HG03060 (cell line): ENCODE results near the gene CDYL2.
A peak's percentile ranks its signal among the peaks of the same experiment; 100 is the strongest.

Experiments
- ATAC-seq: cut with Tn5 transposase; IDR thresholded peaks from one replicate; pipeline ENCODE4 v1.9.1; 2021; ENCODE audit warnings: low read depth, moderate number of reproducible peaks; ENCODE audit not compliant: unreplicated experiment

Gene CDYL2

DNA sequence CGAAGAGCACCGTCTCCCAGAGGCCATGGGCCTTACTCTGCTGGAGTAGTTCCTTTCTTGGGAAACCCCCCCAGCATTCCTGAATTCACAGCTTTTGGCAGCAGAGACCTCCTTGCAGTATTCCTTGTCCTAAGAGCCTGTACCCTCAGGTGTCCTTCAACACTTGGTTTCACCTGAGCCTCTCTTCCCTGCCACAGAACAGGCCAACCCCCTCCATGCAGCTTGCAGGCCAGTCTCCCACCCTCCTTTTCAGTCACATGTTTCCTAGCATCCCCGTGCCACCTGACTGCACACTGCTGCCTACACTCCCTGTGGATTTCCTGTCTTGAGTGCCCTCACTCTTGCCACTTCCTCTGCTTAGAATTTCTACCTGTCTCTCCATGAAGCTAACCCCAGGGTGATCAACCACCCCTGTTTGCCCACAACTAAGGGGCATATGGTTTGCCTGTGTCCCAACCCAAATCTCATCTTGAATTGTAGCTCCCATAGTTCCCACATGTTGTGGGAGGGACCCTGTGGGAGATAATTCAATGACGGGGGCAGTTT is 198.1 kb downstream of the CDYL2 start:
- no peak for ATAC-seq

GRCh38 chr16:80604600-80605355 is 199.6 kb downstream of the CDYL2 start:
- ATAC-seq: no peak

DNA sequence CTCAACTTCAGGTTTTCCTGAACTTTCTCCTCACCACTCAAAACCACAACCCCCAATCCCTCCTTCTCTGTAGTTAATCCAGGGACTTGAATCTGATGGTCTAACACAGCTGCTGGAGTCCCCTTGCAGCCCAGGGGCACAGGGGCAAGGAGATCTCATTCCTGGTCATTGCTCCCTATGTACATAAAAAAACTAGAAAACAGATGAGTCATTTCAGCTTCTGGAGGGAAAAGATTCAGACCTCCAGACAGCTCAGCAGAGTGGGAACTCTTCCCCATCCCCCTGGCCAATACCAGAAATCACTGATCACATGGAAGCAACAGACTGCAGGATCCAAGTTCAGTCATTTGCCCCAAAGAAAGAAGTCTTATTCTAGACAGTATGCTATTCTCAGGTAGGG is 201.5 kb downstream of the CDYL2 start:
- ATAC-seq: no peak

GRCh38 chr16:80601182-80601581 is 203.2 kb downstream of the CDYL2 start:
- ATAC-seq: no peak

DNA sequence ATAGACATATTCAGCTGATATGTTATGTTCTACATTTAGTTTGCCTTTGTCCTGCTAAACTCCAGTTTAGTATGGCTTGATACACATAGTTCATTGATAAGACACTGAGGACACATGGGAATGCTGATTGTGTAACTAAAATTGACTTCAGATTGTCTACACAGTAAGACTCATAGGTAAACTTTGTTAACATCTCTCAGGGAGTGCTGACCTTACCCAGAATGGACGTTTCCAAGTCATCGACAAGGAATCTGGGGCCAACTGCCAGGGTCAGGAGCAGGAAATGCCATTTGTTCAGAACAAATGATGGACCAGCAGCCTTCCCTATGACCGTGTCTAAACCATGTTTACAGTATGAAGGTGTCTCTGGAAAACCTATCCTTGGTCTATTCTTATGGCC is 204.9 kb downstream of the CDYL2 start:
- ATAC-seq: no peak

- ATAC-seq: no peak
These were observed 207.7 kb downstream of the CDYL2 start for GRCh38 chr16:80596507-80597207.

- no peak for ATAC-seq
These were observed 209.6 kb downstream of the CDYL2 start for GRCh38 chr16:80594756-80595155.

- ATAC-seq: no peak
These were observed 212.1 kb downstream of the CDYL2 start for GRCh38 chr16:80592273-80592672.

DNA sequence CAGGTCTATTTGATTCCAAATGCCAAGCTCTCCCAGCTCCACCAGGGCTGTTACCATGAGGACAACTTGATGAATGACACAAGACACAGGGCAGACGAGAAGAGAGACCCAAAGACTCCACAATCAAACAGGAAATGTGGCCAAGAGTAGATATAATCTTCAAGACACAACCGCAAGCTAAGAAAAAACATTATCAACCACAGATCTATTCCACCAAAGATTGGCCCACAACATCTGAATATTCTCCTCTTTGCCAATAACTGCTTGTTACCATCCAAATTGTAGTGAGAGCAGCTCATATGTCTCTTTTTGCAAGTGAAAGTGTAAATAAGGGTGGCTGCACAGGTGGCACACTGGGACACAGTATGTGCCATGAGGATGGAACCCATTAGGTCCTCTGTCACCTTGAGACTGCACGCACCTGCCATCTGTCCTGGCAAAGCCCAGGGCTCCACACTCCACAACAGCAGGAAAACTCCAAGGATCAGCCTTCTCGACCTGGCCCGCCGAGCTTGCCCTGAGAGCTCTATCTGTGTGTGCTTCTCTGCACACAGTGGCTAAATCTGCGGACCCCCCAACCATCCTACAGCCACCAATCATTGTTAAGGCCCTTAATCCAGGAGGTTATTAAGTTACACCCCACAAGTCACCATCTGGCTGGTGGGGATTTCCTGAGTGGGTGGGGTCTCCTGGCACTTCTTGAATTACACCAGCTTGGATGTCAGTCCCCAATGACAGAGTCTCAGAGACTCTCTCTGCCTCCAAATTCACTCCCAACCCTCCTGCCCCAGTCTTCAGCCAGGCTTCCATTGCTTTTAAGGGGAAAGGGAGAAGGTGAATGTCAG is 213.1 kb downstream of the CDYL2 start:
- no peak for ATAC-seq

- ATAC-seq: no peak
These were observed 217.3 kb downstream of the CDYL2 start for GRCh38 chr16:80587071-80587470.

GRCh38 chr16:80586476-80586875 is 217.9 kb downstream of the CDYL2 start:
- ATAC-seq: no peak

DNA sequence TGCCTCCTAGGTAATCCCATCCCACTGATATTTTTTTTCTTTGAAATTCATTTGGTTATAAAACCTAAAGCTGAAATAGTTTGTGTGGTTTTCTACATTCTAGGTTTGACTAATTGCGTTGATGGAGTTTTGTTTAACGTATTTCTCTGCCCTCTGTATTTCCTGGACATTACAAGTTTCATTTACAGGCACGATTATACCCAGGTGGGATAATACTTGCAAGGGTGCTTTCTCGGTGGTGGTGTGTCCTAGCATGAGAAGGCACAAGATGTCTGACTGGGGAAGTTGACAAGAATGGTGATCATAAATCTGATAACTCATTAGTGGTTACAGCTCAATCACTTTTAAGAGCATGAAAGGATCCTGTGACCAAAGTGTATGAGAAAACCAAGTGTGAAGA is 218.6 kb downstream of the CDYL2 start:
- no peak for ATAC-seq

- no peak for ATAC-seq
These were observed 220.9 kb downstream of the CDYL2 start for GRCh38 chr16:80583466-80583865.

DNA sequence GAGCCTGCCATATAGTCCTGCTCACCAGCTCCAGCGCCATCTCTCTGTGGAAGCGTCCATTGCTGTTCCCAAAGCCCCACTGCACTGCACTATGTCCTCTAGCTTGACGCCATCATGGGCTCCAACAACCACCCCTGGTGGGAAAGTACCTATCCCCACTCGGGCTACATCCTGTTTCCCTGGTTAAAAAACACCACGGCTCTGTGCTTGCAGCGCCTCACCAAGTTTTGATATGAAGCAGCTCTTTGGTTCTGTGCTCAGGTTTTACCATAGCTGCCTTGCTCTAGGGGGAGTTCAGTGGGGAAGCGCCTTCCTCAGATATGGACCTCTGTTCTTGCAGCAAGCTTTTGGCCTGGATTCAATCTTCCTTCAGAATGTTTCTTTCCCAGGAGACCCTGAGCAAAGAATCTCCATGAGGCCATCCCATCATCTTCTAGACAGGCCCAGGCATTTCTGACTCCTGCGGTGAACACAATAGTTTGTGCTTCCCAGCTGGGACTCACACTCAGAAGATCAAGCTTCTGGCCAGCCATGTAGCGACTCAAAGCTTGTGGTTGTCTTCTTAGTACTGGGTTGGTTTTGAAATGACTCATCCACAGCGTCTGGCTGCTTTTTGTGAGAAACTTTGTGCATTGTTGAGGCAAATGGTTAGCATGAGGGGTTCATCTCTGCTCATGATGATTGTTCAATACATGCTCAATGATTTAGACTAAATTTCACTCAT is 224.1 kb downstream of the CDYL2 start:
- peak; percentile 88 for ATAC-seq

GRCh38 chr16:80577485-80578280 is 226.7 kb downstream of the CDYL2 start:
- ATAC-seq: no peak

DNA sequence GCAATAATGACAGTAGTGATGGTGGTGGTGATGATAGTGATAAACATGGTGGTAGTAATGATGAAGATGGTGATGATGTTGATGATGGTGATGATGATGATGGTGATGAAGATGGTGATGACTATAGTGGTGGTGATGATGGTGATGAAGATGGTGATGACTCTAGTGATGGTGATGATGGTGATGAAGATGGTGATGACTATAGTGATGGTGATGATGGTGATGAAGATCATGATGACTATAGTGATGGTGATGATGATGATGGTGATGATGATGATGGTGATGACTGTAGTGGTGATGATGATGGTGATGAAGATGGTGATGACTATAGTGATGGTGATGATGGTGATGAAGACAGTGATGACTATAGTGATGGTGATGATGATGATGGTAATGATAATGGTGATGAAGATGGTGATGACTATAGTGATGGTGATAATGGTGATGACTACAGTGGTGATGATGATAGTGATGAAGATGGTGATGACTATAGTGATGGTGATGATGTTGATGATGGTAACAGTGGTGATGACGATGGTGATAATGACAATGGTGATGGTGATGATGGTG is 228.0 kb downstream of the CDYL2 start:
- ATAC-seq: no peak

DNA sequence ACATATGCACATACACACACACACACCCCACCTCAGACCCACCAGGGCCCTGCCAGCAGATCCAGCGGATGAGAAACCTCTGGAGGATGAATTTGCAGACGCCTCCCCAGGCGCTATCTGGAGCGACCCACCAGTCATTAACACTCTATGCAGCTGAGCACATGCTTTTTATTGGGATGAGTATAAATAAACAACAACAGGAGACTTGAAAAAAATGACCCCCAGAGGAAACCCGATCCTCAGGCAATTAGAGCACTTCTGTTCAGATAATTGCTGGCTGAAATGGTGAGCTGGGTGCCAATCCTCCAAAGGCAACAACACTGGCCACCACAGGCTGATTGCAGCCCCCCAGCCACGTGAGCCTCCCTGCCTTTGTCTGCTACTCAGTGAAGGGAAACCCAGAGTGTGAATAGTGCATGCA is 230.7 kb downstream of the CDYL2 start:
- no peak for ATAC-seq

DNA sequence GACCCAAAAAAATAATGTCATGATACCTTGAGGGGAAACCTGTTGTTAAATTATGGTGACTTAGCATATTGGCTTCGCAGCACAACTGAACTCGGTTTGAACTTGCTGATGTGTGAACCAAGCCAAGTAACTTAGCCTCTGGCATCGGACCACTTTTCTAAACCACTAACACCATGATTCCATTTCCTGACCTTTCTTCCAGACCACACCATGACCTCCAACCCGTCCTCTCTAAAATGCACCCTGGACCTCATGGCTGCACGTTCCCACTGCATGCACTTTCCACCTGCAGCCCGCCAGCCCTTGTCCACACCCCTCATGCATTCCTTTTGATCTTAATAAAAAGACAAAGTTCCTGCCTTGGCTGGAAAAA is 234.3 kb downstream of the CDYL2 start:
- ATAC-seq: no peak

DNA sequence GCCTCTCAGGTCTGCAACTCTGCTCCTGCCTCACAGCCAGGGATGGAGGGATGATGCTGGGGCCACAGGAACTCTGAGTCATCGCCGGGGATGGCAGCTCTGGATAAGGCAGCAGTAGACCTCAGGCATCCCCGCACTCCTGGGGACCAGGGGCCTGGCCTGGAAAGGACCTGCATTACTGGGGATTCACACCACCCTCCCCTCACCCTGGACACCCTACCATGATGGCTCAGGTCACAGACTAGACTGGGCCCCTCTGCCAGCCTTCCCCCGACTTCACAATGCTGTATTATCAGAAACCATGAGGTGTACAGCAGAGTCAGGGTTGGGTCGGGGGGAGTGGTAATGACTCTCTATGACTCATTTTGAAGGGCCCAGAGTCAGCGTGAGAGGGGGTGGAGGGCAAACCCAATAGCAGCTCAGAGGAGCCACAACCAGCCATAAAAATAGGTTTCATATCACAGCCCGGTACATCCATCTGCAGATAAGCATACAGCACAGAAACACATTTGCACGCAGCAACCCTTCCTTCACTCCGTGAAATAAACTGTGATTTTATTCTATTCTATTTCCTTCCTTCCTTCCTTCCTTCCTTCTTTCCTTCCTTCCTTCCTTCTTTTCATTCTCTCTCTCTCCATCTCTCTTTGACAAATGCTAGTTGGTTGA is 234.8 kb downstream of the CDYL2 start:
- no peak for ATAC-seq
